ENCODE data around the gene GMNN. TPM values are rescaled to one million over a fixed set of nuclear protein-coding genes. Genes with fewer than 3 reads are reported as not detected.

GMNN gene
- total RNA-seq, 1 experiment from 2014 or later, result 53.1 TPM

GRCh38 chr6:24775520-24776058 lies 852 bp downstream of the GMNN start:
- Histone ChIP-seq H3K36me3 (ENCODE audit: control insufficient read depth, insufficient read depth, low read length) (peaks cover 7% of the 10 kb centered on the region; the same call in 1 of the 2 replicates), H3K4me3 (ENCODE audit: low read depth in 2 of 2, low read length in 2 of 2) (peak overlapping the region; percentile 95 to 99), H3K4me1 (ENCODE audit: control insufficient read depth, insufficient read depth, low read length) (peaks cover 26% of the 10 kb centered on the region; the same call in 1 of the 2 replicates), H3K27me3 (ENCODE audit: control insufficient read depth, insufficient read depth, low read length) (no peaks in the 10 kb centered on the region), H3K27ac (ENCODE audit: low read length) (peak overlapping the region; percentile 96), H3K9me3 (ENCODE audit: control insufficient read depth, insufficient read depth, low read depth, low read length) (no peaks in the 10 kb centered on the region)
- BruUV-seq (replicated peaks), result no TSS peak
- DNase-seq (ENCODE audit: low read depth, low spot score) (no peak), ATAC-seq (peak; percentile 41)
- intact Hi-C loops (cut with micrococcal nuclease; ENCODE audit: unreplicated experiment), result no loop called here
- in situ Hi-C loops (cut with HindIII; ENCODE audit: low pct_unique_long_range_greater_than_20kb, low sequenced_read_pairs), result no loop called here
- ChIA-PET CTCF (no interaction called here), POLR2A (interaction anchor here (0.6 kb wide), 1 partner anchor 22 kb away, joined by 5 read pairs; no protein-coding TSS in a partner anchor)
- TF ChIP-seq POLR2AphosphoS5 (IDR thresholded peaks at IDR 0.05; ENCODE audit: low read depth, low read length) (no peak), TCF7L2 (IDR thresholded peaks at IDR 0.05; ENCODE audit: low read depth, low read length) (no peak), SIN3A (IDR thresholded peaks at IDR 0.05; ENCODE audit: borderline replicate concordance, insufficient read depth, low read depth, low read length) (no peak), REST (IDR thresholded peaks at IDR 0.05; ENCODE audit: insufficient read depth in 1 of 2, low read depth in 2 of 2, low read length in 1 of 2) (no peak), CTCF (IDR thresholded peaks at IDR 0.05) (no peak)

GRCh38 chr6:24777227-24777626 lies 2.5 kb downstream of the GMNN start:
- Histone ChIP-seq H3K9me3 (ENCODE audit: control insufficient read depth, insufficient read depth, low read depth, low read length) (no peaks in the 10 kb centered on the region), H3K36me3 (ENCODE audit: control insufficient read depth, insufficient read depth, low read length) (peaks cover 14% of the 10 kb centered on the region; the same call in 1 of the 2 replicates), H3K4me3 (ENCODE audit: low read depth in 2 of 2, low read length in 2 of 2) (peak overlapping the region in 1 of 2 experiments; percentile 99; a peak in 3 of 4 replicates), H3K27ac (ENCODE audit: low read length) (no peak overlapping the region; the same call in 1 of the 2 replicates), H3K4me1 (ENCODE audit: control insufficient read depth, insufficient read depth, low read length) (peaks cover 26% of the 10 kb centered on the region; the same call in 1 of the 2 replicates), H3K27me3 (ENCODE audit: control insufficient read depth, insufficient read depth, low read length) (no peaks in the 10 kb centered on the region)
- CTCF ChIA-PET, result no interaction called here
- POLR2A ChIA-PET, result no interaction called here
- TF ChIP-seq SIN3A (IDR thresholded peaks at IDR 0.05; ENCODE audit: borderline replicate concordance, insufficient read depth, low read depth, low read length) (no peak), POLR2AphosphoS5 (IDR thresholded peaks at IDR 0.05; ENCODE audit: low read depth, low read length) (no peak), TCF7L2 (IDR thresholded peaks at IDR 0.05; ENCODE audit: low read depth, low read length) (no peak), CTCF (IDR thresholded peaks at IDR 0.05) (no peak), REST (IDR thresholded peaks at IDR 0.05; ENCODE audit: insufficient read depth in 1 of 2, low read depth in 2 of 2, low read length in 1 of 2) (no peak)
- BruUV-seq (replicated peaks), result no TSS peak
- no peak for ATAC-seq
- in situ Hi-C loops (cut with HindIII; ENCODE audit: low pct_unique_long_range_greater_than_20kb, low sequenced_read_pairs), result no loop called here
- intact Hi-C loops (cut with micrococcal nuclease; ENCODE audit: unreplicated experiment), result no loop called here
- no peak for DNase-seq (ENCODE audit: low read depth, low spot score)

Data from Panc1 (cell line).